Measurements from ENCODE around the gene SAMD4A. TPM values are rescaled to one million over a fixed set of nuclear protein-coding genes. Genes with fewer than 3 reads are reported as not detected.
A peak's percentile ranks its signal among the peaks of the same experiment; 100 is the strongest.

SAMD4A gene
- total RNA-seq, 1 experiment from 2014 or later, result 8.7 TPM

DNA sequence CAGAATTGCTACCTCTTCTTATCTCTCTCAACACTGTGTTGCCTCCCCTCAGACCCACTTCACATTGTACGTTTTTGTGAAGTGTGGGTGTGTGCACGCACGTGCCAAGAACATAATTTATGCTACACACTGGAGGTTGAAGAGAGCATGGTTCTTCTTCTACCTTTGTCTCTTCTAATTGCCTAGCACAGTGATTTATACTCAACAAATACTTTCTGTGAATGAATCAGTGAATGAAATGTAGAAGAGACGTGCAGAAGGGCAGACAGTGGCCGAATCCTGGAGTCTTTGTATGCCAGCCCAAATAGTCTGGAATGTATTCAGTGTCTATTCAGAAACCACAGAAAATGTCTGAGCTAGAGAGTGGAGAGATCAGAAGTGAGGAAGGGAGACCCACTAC is 4.6 kb upstream of the SAMD4A start:
- Histone ChIP-seq H3K4me3 (no peak overlapping the region), H3K9me3 (no peaks in the 10 kb centered on the region), H3K36me3 (no peaks in the 10 kb centered on the region), H3K27me3 (no peaks in the 10 kb centered on the region)
- DNase-seq, result no peak

DNA sequence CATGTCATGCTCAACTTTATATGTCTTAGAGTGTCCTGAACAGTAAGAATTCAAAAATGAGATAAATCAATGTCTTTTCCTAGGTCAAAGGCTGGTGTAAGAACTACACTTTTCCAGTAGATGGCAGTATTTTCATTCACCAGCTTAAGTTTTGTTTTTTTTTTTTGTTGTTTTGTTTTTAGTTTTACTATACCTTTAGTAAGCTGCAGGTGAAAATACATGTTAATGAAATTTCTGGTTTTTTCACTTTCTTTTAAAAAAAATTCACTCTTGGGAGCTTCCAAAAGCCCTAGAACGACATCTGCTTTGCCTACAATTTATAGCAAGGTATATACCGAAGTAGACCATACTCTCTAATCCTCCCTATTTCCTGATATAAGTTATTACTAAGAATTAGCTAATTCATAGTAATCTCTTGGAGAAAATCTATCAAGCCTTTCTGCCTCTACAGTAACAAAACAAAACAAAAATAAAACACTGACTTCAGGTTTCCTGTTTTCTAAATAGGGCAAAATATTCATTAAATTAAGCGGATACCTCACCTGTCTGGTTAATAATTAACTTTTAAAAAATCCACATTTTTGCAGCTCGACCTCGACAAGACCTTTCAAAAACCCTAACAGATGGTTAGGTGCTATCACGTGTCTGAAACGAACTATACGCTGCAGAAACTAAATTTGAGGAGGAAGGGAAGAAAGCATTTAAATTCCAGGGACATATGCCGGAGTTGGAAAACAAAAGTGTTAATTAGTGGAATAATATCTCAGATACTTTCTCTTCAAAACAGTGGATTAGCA is 2.7 kb upstream of the SAMD4A start:
- Histone ChIP-seq H3K4me3 (peak overlapping the region; percentile 68), H3K36me3 (peaks cover 6% of the 10 kb centered on the region), H3K9me3 (no peaks in the 10 kb centered on the region), H3K27me3 (no peaks in the 10 kb centered on the region)
- no peak for DNase-seq

DNA sequence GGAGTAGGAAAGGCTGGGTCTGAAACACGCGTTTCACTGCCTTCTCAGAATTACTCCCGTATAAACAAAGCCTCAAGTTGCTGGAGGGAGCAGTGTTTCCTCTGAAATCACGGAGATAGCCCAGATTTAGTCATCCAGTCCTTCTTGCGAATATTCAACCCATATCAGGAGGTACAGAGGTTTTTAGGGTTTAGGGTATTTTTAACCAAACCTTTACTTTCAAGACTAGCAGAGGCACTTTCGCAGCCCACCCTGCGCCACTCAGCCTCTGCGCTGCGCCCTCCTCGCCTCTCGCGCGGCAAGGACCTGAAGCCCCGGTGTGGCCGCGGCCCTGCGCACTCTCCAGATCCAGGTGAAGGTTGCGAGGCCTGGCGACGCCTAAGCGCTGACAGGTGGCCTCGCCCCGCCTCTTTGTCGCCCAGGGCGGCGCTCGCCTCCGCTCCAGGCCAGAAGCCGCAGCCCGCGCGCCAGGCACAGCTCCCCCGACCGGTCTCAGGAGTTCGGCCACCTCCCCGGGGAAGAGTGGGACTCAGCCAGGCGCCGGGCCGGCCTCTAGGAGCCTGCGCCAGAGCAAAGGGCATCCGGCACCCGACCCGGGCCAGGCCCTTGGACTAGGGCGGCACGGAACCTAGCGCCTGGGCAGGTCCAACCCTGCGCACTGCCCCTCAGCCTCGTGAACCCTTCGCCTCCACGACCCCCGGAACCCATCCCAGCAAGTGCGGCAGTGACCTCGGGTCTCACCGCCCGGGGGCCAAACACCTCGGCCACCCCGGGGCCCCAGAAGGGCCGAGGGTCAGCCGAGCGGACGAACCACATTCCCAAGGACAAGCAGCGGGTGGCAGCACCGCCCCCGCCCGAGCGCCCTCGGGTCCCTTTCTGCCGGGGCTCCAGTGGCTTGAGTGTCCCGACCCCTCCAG is 1.8 kb upstream of the SAMD4A start:
- H3K4me3 ChIP-seq, result peak overlapping the region; percentile 68
- peaks cover 14% of the 10 kb centered on the region for H3K36me3 ChIP-seq
- H3K27me3 ChIP-seq, result no peaks in the 10 kb centered on the region
- DNase-seq, result peak; percentile 58
- H3K9me3 ChIP-seq, result no peaks in the 10 kb centered on the region

DNA sequence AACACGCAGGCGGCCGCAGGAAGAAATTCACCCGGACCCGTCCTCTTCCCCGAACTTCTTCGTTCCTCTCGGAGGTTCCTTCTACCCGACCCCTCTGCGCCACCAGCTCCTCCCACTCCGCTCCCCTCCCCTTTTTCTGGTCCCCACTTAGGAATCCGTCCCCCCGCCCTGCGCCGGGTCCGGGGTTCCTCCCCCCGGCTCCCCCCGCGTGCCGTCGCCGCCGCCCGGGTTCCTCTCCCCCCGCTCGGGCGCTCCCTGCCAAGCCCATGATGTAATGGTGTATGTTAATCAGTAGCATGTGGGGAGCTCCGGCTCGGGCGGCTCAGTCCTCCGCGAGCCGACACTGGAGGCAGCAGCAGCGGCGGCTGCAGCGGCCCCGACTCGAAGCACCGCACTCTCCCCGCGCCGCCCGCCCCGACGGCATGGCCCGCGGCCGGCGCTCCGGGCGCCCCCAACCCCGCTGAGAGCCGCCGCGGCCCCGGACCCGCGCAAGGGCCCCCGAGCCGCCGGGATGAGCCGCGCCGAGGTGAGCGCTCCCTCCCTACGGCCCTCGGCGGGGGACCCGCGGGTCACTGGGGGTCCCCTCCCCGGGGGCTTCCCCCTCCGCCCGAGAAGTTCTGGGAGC is 1.0 kb upstream of the SAMD4A start:
- Histone ChIP-seq H3K36me3 (peaks cover 19% of the 10 kb centered on the region), H3K4me3 (peak overlapping the region; percentile 68), H3K27me3 (no peaks in the 10 kb centered on the region), H3K9me3 (no peaks in the 10 kb centered on the region)
- DNase-seq, result peak; percentile 87

DNA sequence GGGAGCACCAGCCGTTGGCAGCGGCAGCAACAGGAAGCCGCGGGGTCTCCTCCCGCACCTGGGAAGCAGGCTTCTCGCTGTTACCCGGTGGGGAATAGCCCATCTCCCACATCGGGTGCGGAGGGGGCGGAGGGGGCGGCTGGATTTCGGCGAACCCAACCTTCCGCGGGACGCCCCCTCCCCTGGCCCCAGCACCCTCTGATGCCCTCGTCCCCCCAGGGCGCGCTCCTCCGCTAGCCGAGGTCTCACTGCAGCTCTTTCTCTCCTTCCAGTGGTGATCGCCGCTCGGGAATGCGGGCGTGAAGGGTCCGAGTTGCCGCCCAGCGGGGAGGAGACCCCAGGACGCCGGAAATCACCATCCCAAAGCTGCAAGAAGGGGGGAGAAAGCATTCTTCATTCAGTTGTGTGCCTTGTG is 303 bp downstream of the SAMD4A start:
- Histone ChIP-seq H3K9me3 (peaks cover 5% of the 10 kb centered on the region), H3K4me3 (peak overlapping the region; percentile 68), H3K36me3 (peaks cover 33% of the 10 kb centered on the region), H3K27me3 (no peaks in the 10 kb centered on the region)
- DNase-seq, result peak; percentile 35

DNA sequence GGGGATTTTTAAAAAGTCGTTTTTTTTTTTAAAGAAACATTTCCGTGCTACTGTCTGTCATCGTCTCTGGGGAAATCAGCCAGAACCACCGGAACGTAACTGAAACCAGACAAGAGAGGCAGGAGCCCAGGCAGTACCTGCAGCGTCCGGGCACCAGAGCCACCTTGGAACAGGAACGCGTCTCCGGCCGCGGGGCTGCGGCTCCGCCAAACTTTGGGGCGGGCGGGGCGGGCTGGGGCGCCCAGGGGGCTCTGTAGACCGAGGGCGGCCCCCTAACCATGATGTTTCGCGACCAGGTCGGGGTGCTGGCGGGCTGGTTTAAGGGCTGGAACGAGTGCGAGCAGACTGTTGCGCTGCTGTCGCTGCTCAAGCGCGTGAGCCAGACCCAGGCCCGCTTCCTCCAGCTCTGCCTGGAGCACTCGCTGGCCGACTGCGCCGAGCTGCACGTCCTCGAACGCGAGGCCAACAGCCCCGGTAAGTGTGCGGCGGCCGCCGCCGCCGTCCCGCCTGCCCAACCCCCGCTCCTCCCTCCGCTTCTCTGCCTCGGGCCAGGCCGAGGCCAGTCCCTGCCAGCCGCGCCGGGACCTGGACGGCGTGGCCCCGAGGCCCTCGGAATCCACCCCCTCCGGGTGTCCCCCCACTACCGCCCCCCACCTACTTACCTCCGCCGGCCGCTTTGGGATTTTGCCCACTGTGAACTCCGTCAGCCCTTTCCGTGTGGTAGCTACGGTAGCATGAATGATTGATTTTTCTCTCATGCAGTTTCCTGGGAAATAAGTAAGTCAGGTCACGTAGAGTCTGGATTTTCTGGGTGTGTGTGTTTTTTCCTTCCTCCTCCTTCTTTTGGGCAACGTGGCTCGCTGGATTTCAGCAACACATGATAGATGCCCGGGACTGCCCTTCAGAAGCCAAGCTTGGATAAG is 972 bp downstream of the SAMD4A start:
- DNase-seq, result peak; percentile 45
- H3K9me3 ChIP-seq, result peaks cover 10% of the 10 kb centered on the region
- H3K36me3 ChIP-seq, result peaks cover 39% of the 10 kb centered on the region
- peak overlapping the region; percentile 68 for H3K4me3 ChIP-seq
- H3K27me3 ChIP-seq, result no peaks in the 10 kb centered on the region

DNA sequence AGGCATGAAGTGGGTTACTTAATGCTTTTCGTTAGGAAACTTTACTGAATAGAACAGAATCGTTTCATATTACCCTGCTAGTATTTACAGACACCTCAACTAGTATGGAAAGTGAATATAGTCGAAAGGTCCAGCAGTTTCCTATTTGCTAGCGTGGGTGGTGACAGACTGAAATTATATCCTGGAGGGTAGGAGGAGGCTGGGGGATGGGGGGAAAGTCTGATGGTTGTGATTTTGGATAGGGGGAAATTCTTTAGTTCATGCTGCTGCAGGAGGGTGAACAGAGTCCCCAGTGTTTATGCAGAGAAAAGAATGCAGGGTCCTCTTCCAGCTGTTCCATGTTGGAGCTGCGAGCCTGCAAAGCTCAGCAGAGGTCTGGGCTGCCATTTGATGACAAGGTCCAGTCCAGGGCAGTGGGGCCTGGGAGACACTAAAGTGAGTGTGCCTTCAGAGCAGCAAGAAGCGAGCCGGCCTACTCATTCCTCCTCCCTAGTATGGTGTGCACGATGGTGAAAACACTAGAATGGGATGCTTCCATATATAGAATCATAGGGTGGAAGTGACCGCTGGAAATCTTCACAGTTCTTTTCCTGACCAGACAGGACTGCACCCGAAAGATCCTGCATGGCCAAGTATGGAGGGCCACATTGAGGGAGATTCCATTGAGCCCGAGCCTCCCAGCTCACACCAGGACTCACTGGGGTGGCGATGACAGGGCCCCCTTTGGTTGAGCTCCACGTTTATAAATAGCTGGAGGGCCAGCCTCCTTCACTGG is 2.1 kb downstream of the SAMD4A start:
- peaks cover 50% of the 10 kb centered on the region for H3K36me3 ChIP-seq
- no peak for DNase-seq

DNA sequence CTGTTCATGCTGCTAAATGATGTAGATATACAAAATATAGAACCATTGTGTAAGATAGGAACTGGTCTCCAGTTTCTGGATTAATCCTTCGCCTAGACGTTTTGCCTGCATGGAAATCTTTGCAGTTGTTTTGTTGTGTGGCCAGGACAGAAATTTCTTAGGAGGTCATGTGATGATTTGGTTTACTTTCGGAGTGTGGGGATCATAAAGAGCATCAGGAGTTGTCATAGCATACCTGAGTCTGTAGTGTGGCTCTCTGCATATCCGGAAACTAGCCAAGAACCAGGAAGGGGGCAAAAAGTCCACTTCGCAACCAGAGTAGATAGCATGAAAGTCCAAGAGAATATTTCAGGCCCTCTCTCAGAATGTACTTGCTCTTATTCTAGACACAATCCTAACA is 3.1 kb downstream of the SAMD4A start:
- no peaks in the 10 kb centered on the region for H3K27me3 ChIP-seq
- H3K9me3 ChIP-seq, result peaks cover 10% of the 10 kb centered on the region
- peaks cover 55% of the 10 kb centered on the region for H3K36me3 ChIP-seq
- no peak for DNase-seq
- no peak overlapping the region for H3K4me3 ChIP-seq

More for the DNA sequence above, 2.1 kb downstream of the SAMD4A start:
- peaks cover 10% of the 10 kb centered on the region for H3K9me3 ChIP-seq
- no peaks in the 10 kb centered on the region for H3K27me3 ChIP-seq
- H3K4me3 ChIP-seq, result no peak overlapping the region; the same call in 1 of the 2 replicates

DNA sequence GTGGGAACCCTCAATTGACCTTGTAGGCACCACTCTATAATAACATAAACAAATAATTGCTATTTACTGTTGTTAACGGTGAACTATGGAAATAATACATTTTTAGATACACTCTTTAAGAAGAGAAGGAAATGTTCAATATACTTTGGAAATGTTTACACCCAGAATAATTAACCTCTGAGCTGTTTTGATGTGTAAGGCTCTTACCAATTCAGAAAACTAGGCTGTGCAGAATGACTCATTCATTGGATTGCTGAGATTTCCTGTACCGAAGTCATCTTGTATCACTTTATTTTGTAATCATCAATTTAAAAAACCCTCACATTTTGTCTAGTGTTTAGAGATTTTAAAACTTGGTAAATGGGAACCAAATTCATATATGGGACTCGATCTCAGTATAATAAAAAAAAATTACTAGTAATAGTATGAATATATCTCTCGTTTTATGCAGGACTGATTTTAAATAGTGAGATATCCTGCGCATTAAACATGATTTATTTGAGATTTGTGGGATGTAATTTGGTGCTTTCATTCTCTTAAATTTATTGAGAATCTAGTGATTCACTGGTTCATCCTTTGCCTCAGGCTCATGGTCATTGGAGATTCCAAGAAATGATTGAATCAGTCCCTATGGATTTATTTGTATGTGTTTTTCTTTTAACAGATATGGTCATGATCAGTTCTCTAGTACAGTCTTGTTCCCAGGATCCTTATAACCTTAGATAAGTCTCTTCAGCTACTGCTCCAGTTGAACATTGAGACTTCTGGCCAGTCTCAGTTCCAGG is 3.9 kb downstream of the SAMD4A start:
- H3K36me3 ChIP-seq, result peaks cover 55% of the 10 kb centered on the region
- H3K9me3 ChIP-seq, result peaks cover 10% of the 10 kb centered on the region
- no peak overlapping the region for H3K4me3 ChIP-seq
- no peaks in the 10 kb centered on the region for H3K27me3 ChIP-seq
- DNase-seq, result no peak

DNA sequence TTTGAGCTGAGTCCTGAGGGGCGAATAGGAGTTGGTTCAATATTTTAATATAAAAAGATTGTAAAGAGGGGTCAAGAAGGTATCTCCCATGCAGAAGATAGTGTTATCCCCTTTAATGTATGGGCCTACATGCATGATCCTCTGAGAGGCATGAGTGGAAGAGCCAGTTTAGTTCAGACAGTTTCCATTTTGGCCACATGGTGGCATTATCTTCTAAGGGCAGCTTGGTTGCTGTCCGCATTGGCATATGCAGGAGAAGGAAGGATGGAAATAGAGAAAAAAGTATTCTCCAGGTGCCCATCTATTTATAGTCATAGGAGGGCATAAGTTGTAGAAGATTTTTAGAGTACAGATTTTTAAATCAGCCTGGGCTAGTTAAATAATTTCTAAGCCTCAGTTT is 5.4 kb downstream of the SAMD4A start:
- H3K4me3 ChIP-seq, result no peak overlapping the region
- peaks cover 55% of the 10 kb centered on the region for H3K36me3 ChIP-seq
- DNase-seq, result no peak
- no peaks in the 10 kb centered on the region for H3K27me3 ChIP-seq
- peaks cover 10% of the 10 kb centered on the region for H3K9me3 ChIP-seq

DNA sequence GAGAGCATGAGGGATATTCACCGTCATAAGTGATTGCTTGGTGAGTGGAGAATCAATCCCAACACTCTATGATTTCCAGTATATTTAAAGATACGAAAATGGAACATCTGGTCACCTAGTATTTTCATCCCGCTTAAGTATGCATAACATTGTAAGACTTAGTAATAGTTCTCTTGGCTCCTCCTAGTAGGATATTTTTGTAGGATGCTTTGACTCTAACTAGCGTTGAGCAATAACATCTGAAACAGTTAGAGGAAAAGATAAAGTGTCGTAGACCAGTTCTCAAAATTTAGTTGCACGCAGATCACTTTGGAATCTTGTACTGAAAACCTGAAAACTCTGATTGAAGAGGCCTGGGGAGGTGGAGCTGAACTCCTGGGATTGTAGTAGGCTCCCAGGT is 7.6 kb downstream of the SAMD4A start:
- Histone ChIP-seq H3K9me3 (peaks cover 10% of the 10 kb centered on the region), H3K4me3 (no peak overlapping the region), H3K36me3 (peaks cover 51% of the 10 kb centered on the region), H3K27me3 (no peaks in the 10 kb centered on the region)
- no peak for DNase-seq

DNA sequence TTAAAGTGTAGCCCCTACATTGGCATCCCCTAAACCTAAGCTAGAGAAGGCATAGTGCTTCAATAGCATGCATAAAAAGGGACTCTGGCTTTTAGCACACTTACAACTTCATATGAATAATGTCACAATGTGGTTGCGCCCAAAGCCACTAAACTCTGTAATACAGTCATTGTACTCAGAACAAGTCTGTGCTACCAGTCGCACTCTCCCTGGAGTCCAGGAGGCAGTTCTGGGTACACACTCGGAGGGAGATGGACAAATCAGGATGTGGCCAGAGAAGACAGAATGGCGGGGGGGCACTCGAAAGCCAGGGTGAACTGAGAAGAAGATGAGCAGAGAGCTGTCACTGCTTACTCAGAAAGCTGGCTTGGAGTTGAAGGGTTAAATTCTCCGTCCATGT is 10.6 kb downstream of the SAMD4A start:
- Histone ChIP-seq H3K9me3 (peaks cover 3% of the 10 kb centered on the region), H3K27me3 (no peaks in the 10 kb centered on the region), H3K36me3 (peaks cover 24% of the 10 kb centered on the region), H3K4me3 (no peak overlapping the region)
- no peak for DNase-seq

DNA sequence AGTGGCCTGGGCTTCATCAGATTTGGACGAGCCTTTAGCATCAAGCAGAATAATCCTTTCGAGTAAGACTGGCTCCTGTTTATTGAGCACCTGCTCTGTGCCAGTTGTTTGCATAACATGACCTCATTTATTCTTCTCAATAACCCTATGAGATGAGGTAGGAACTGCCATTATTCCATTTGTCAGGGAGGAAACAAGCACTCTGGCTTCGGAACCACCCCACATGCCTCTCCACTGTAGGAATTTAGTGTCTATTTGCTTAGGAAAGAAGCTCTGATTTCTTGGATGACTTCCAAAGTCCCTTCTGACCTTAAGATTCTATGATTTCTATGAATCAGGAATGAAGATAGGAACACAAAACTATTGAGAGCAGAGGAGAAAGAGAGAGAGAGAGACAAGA is 11.0 kb downstream of the SAMD4A start:
- H3K27me3 ChIP-seq, result no peaks in the 10 kb centered on the region
- H3K4me3 ChIP-seq, result no peak overlapping the region
- DNase-seq, result no peak
- no peaks in the 10 kb centered on the region for H3K9me3 ChIP-seq
- peaks cover 20% of the 10 kb centered on the region for H3K36me3 ChIP-seq

DNA sequence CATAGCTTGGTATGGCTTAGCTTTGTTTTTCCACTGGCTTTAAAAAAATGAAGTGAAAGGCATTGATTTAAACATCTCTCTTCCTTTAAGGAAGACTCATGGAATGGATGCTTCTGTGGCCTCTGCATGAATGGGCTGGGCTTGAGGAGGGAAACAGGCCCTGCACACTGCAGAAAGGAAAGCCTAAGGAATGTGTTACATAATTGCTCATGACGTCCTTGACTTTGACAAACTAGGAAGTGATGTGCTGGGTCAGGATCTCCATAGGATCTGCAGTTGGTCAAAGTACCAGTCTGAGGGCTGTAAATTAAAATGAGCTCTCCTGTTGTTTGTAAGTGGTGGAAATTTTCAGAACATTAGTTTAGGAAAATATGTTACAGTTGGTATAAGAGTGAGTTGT is 12.7 kb downstream of the SAMD4A start:
- H3K9me3 ChIP-seq, result no peaks in the 10 kb centered on the region
- H3K4me3 ChIP-seq, result no peak overlapping the region
- peaks cover 5% of the 10 kb centered on the region for H3K36me3 ChIP-seq
- DNase-seq, result no peak
- no peaks in the 10 kb centered on the region for H3K27me3 ChIP-seq

DNA sequence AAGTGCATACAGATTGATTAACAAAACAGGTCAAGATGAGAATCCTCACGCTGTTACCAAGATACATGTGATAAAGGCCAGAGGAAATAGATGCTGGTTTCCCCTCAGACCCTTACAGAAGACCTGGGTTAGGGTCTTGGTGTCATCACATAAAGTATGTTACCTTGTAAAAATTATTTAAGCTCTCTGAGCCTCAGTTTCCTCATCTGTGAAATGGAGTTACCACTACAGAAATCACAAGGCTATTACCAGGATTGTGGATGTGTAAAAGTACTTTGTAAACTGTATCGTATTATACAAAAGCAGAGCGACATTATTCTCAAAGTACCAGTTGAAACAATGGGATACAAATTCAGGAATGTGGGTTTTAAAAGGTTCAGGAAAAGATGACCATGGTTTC is 14.0 kb downstream of the SAMD4A start:
- peaks cover 5% of the 10 kb centered on the region for H3K36me3 ChIP-seq
- H3K4me3 ChIP-seq, result no peak overlapping the region
- no peaks in the 10 kb centered on the region for H3K27me3 ChIP-seq
- H3K9me3 ChIP-seq, result no peaks in the 10 kb centered on the region
- DNase-seq, result no peak

All from MG63 (cell line).